ENCODE measurements around the gene CENPM.

DNA sequence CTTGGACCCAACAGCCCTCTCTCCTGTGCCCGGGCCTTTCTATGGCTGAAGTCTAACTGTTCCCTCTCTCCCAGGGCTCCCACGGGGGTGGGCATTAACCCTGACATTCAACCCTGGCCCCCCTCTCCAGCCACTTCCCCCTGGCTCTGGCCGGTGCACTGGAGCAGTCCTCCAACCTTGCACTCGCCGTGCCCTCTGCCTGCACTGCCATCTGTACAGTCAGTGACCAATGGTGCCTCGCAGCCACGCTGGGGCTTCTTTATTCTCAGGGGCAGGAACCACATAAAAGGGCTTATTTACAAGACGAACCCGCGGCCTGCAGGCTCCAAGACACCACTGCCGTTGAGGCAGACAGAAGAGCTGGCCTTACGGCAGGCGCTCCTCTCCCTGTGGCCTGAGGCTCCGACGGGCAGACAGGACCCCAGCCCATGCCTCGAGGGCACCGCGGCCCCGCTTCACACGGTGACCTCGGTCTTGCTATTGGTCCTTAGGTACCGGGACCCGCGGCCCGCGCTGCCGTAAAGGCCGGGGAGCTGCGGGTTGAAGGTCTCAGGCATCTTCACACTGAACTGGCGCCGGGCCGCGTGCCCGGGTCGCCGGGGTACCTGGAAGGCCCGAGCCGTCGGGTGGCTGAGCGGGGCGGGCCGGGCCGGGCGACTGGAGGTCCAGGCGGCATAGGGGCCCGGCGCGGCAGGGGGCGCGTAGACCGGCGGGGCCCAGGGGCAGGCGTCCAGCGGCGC is 37.5 kb downstream of the CENPM start:
- TF ChIP-seq, protein P1, sequence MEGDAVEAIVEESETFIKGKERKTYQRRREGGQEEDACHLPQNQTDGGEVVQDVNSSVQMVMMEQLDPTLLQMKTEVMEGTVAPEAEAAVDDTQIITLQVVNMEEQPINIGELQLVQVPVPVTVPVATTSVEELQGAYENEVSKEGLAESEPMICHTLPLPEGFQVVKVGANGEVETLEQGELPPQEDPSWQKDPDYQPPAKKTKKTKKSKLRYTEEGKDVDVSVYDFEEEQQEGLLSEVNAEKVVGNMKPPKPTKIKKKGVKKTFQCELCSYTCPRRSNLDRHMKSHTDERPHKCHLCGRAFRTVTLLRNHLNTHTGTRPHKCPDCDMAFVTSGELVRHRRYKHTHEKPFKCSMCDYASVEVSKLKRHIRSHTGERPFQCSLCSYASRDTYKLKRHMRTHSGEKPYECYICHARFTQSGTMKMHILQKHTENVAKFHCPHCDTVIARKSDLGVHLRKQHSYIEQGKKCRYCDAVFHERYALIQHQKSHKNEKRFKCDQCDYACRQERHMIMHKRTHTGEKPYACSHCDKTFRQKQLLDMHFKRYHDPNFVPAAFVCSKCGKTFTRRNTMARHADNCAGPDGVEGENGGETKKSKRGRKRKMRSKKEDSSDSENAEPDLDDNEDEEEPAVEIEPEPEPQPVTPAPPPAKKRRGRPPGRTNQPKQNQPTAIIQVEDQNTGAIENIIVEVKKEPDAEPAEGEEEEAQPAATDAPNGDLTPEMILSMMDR (optimal IDR thresholded peaks at IDR 0.05 in 1 of 3, IDR thresholded peaks at IDR 0.05 in 1 of 3, conservative IDR thresholded peaks at IDR 0.05 in 1 of 3; ENCODE audit: extremely low read depth in 1 of 3, insufficient read depth in 2 of 3, low read length in 3 of 3) = no peak
- TF ChIP-seq EZH2 (IDR thresholded peaks at IDR 0.05; ENCODE audit: low read length) = peak; percentile 52
